Mesenchymal stem cell (in vitro differentiated cells and primary cell): Measurements from ENCODE around the gene TMEM175.

Experiments used
- DNase-seq: peaks from one replicate; pipeline ENCODE4 v3.0.0-alpha.2; 2013
- H2AFZ ChIP-seq: one replicate; pipeline ENCODE4 v1.6.1; 2013; ENCODE audit warnings: low read depth, mild to moderate bottlenecking, control low read depth, inconsistent platforms, low read length, moderate library complexity
- H2AK5ac ChIP-seq: 2 replicates; pipeline ENCODE4 v1.6.1; 2013; ENCODE audit warnings: low read length, moderate library complexity, mild to moderate bottlenecking, inconsistent platforms; ENCODE audit not compliant: severe bottlenecking
- H2BK120ac ChIP-seq: one replicate; pipeline ENCODE4 v1.6.1; 2013; ENCODE audit warnings: low read depth, mild to moderate bottlenecking, inconsistent platforms, low read length, moderate library complexity
- H2BK12ac ChIP-seq, 2 experiments: one replicate each; pipeline ENCODE4 v1.6.1; 2013; ENCODE audit warnings: inconsistent platforms in 2 of 2, low read length in 2 of 2, mild to moderate bottlenecking in 2 of 2, moderate library complexity in 2 of 2, control low read depth in 1 of 2
- H2BK15ac ChIP-seq: one replicate; pipeline ENCODE4 v1.6.1; 2013; ENCODE audit warnings: mild to moderate bottlenecking, low read depth, inconsistent platforms; ENCODE audit not compliant: poor library complexity, severe bottlenecking
- H2BK5ac ChIP-seq: 2 replicates; pipeline ENCODE4 v1.6.1; 2013; ENCODE audit warnings: low read depth, mild to moderate bottlenecking, low read length, control low read depth, inconsistent platforms; ENCODE audit not compliant: poor library complexity, severe bottlenecking
- H3K14ac ChIP-seq, 2 experiments: one replicate each; pipeline ENCODE4 v1.6.1; 2013; ENCODE audit warnings: inconsistent platforms in 2 of 2, low read length in 2 of 2, control low read depth in 1 of 2, mild to moderate bottlenecking in 1 of 2, moderate library complexity in 1 of 2
- H3K18ac ChIP-seq, 2 experiments: one replicate each; pipeline ENCODE4 v1.6.1; 2013; ENCODE audit warnings: inconsistent platforms in 2 of 2, low read length in 2 of 2, control low read depth in 1 of 2, low read depth in 1 of 2, mild to moderate bottlenecking in 1 of 2
- H3K23ac ChIP-seq, 2 experiments: one replicate each; pipeline ENCODE4 v1.6.1; 2013; ENCODE audit warnings: inconsistent platforms in 2 of 2, low read length in 2 of 2, mild to moderate bottlenecking in 2 of 2, moderate library complexity in 2 of 2, control low read depth in 1 of 2
- H3K27ac ChIP-seq: 2 replicates; pipeline ENCODE4 v1.5.1; 2013; ENCODE audit warnings: mild to moderate bottlenecking, moderate library complexity, low read length, control low read depth, inconsistent platforms; ENCODE audit not compliant: poor library complexity, severe bottlenecking
- H3K27me3 ChIP-seq, 2 experiments: 2 replicates each; pipeline versions ENCODE4 v1.6.1 to v1.7.0; 2013; ENCODE audit warnings: low read length in 2 of 2, mild to moderate bottlenecking in 2 of 2, moderate library complexity in 2 of 2, control low read depth in 1 of 2, inconsistent platforms in 1 of 2; ENCODE audit not compliant: control insufficient read depth in 1 of 2, insufficient read depth in 1 of 2
- H3K36me3 ChIP-seq, 2 experiments: 2 replicates each; pipeline versions ENCODE4 v1.6.1 to v1.7.0; 2013; ENCODE audit warnings: low read length in 2 of 2, control low read depth in 1 of 2, inconsistent platforms in 1 of 2, low read depth in 1 of 2, mild to moderate bottlenecking in 1 of 2; ENCODE audit not compliant: insufficient read depth in 2 of 2, control insufficient read depth in 1 of 2
- H3K4ac ChIP-seq, 2 experiments: one replicate each; pipeline ENCODE4 v1.6.1; 2013; ENCODE audit warnings: inconsistent platforms in 2 of 2, low read length in 2 of 2, mild to moderate bottlenecking in 2 of 2, moderate library complexity in 2 of 2, control low read depth in 1 of 2, low read depth in 1 of 2
- H3K4me1 ChIP-seq: 2 replicates; pipeline ENCODE4 v1.6.1; 2013; ENCODE audit warnings: low read depth, low read length, control low read depth; ENCODE audit not compliant: control insufficient read depth, insufficient read depth
- H3K4me2 ChIP-seq: 2 replicates; pipeline ENCODE4 v1.6.1; 2013; ENCODE audit warnings: low read length, mild to moderate bottlenecking, inconsistent platforms; ENCODE audit not compliant: poor library complexity, severe bottlenecking
- H3K4me3 ChIP-seq, 2 experiments: 2 replicates each; pipeline versions ENCODE4 v1.5.1 to v1.7.0; 2013; ENCODE audit warnings: low read length in 2 of 2, mild to moderate bottlenecking in 2 of 2, control low read depth in 1 of 2, low read depth in 1 of 2; ENCODE audit not compliant: insufficient read depth in 1 of 2
- H3K79me1 ChIP-seq: replicated peaks from 2 replicates; pipeline ENCODE4 v1.6.1; 2013; ENCODE audit warnings: mild to moderate bottlenecking, control low read depth, low read length, inconsistent platforms; ENCODE audit not compliant: poor library complexity, severe bottlenecking
- H3K9ac ChIP-seq: 2 replicates; pipeline ENCODE4 v1.7.0; 2013; ENCODE audit warnings: mild to moderate bottlenecking, low read length, moderate library complexity
- H3K9me3 ChIP-seq: 2 replicates; pipeline ENCODE4 v1.7.0; 2013; ENCODE audit warnings: mild to moderate bottlenecking, low read length; ENCODE audit not compliant: control insufficient read depth
- H4K8ac ChIP-seq: one replicate; pipeline ENCODE4 v1.6.1; 2013; ENCODE audit warnings: inconsistent platforms, mild to moderate bottlenecking, low read length, moderate library complexity
- H4K91ac ChIP-seq: one replicate; pipeline ENCODE4 v1.6.1; 2013; ENCODE audit warnings: mild to moderate bottlenecking, low read length, inconsistent platforms
- WGBS: methylation state at CpG from one replicate; pipeline ENCODE4 v1.1.7; 2013; ENCODE audit warnings: mixed read lengths; 5-methylcytosine and 5-hydroxymethylcytosine counted together

TMEM175 gene

DNA sequence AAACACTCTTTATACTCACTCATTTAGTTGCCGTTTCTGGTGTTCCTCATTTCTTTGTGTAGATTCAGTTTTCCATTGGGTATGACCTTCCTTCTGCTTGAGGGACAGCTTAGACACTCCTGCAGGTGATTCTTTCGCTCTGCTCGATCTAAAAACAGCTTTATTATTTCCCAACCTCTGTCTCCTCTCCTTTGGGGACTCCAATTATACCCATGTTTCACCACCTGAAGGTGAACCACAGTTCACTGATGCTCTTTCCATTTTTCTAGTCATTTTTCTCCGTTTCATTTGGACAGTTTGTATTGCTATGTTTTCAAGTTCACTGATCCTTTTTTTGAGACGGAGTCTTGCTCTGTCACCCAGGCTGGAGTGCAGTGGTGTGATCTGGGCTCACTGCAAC, 74.6 kb downstream of the TMEM175 start:
- no peak overlapping the region for H4K91ac ChIP-seq
- peaks cover 38% of the 10 kb centered on the region for H3K4me1 ChIP-seq
- no peaks in the 10 kb centered on the region for H3K79me1 ChIP-seq
- no peak overlapping the region for H3K23ac ChIP-seq
- no peak overlapping the region for H3K18ac ChIP-seq
- no peak overlapping the region for H3K4me3 ChIP-seq
- peaks cover 6% of the 10 kb centered on the region for H3K9me3 ChIP-seq
- no peak overlapping the region for H2BK12ac ChIP-seq
- H2BK120ac ChIP-seq = no peak overlapping the region
- no peak overlapping the region for H2AK5ac ChIP-seq
- 91% methylated on average over 5 of the region's 5 CpGs for WGBS
- H2BK15ac ChIP-seq = no peak overlapping the region
- no peak overlapping the region for H3K4ac ChIP-seq
- peaks cover 0 to 9% of the 10 kb centered on the region in 2 experiments for H3K36me3 ChIP-seq
- no peak overlapping the region for H4K8ac ChIP-seq
- no peak overlapping the region for H3K4me2 ChIP-seq
- no peak overlapping the region for H3K14ac ChIP-seq
- H3K27ac ChIP-seq = no peak overlapping the region
- DNase-seq = no peak
- H3K9ac ChIP-seq = no peak overlapping the region
- no peak overlapping the region for H2AFZ ChIP-seq
- H2BK5ac ChIP-seq = no peak overlapping the region
- peaks cover 52 to 60% of the 10 kb centered on the region in 2 experiments for H3K27me3 ChIP-seq
